DND-41 (cell line): ENCODE measurements around the gene IL10.

ENCODE experiments used
- ATAC-seq: fragments of 200-7000 bp; cut with Tn5 transposase; 3 replicates; pipeline ENCODE4 v1.9.1; 2021; ENCODE audit warnings: low read depth; ENCODE audit not compliant: insufficient read depth
- DNase-seq: peaks from one replicate; pipeline ENCODE4 v3.0.0-alpha.2; 2020
- H2AFZ ChIP-seq: 2 replicates; pipeline ENCODE4 v1.6.0; 2012; ENCODE audit warnings: low read depth, low read length
- H3K27ac ChIP-seq: 2 replicates; pipeline ENCODE4 v1.5.1; 2012; ENCODE audit warnings: low read length, inconsistent platforms
- H3K27me3 ChIP-seq: fragments of 200-600 bp; sonication (generic); 2 replicates; pipeline ENCODE4 v1.6.0; 2012; ENCODE audit warnings: low read length, mild to moderate bottlenecking, inconsistent platforms; ENCODE audit not compliant: insufficient read depth, poor library complexity
- H3K36me3 ChIP-seq: 2 replicates; pipeline ENCODE4 v1.5.1; 2012; ENCODE audit warnings: low read length, inconsistent platforms; ENCODE audit not compliant: insufficient read depth
- H3K4me1 ChIP-seq: 2 replicates; pipeline ENCODE4 v1.5.1; 2012; ENCODE audit warnings: mild to moderate bottlenecking, low read length; ENCODE audit not compliant: insufficient read depth
- H3K4me2 ChIP-seq: 2 replicates; pipeline ENCODE4 v1.6.0; 2012; ENCODE audit warnings: mild to moderate bottlenecking, moderate library complexity, low read length, inconsistent platforms; ENCODE audit not compliant: insufficient read depth
- H3K4me3 ChIP-seq, 2 experiments: fragments of 200-600 bp in 1 of 2; shearing (Covaris generic) in 1 of 2; 2 replicates each; pipeline ENCODE4 v1.5.1; 2012 to 2016; ENCODE audit warnings: inconsistent platforms in 2 of 2, low read length in 2 of 2, mild to moderate bottlenecking in 2 of 2, low read depth in 1 of 2, moderate library complexity in 1 of 2
- H3K79me2 ChIP-seq: 2 replicates; pipeline ENCODE4 v1.6.0; 2012; ENCODE audit warnings: low read length, inconsistent platforms; ENCODE audit not compliant: insufficient read depth
- H3K9ac ChIP-seq: 2 replicates; pipeline ENCODE4 v1.6.0; 2012; ENCODE audit warnings: low read depth, mild to moderate bottlenecking, inconsistent platforms, low read length, moderate library complexity
- H3K9me3 ChIP-seq: 2 replicates; pipeline ENCODE4 v1.5.1; 2012; ENCODE audit warnings: low read length, moderate library complexity, mild to moderate bottlenecking, inconsistent platforms; ENCODE audit not compliant: insufficient read depth, severe bottlenecking
- H4K20me1 ChIP-seq: 2 replicates; pipeline ENCODE4 v1.6.0; 2012; ENCODE audit warnings: low read length; ENCODE audit not compliant: insufficient read depth
- CTCF ChIP-seq: IDR thresholded peaks from 2 replicates; pipeline ENCODE4 v1.5.1; 2012; ENCODE audit warnings: borderline replicate concordance, low read length, moderate library complexity, mild to moderate bottlenecking; ENCODE audit not compliant: poor library complexity, severe bottlenecking; ENCODE audit errors: extremely low read depth
- EZH2 ChIP-seq: IDR thresholded peaks from 3 replicates; pipeline ENCODE4 v1.6.1; 2012; ENCODE audit warnings: borderline replicate concordance, low read depth, mild to moderate bottlenecking, moderate library complexity, low read length, inconsistent platforms; ENCODE audit not compliant: severe bottlenecking

Gene IL10

GRCh38 chr1:206727981-206728696, 44.2 kb downstream of the IL10 start:
- no peak overlapping the region; the same call in 1 of the 2 replicates for H3K9ac ChIP-seq
- peaks cover 44% of the 10 kb centered on the region for H3K36me3 ChIP-seq
- no peak for TF ChIP-seq CTCF
- TF ChIP-seq EZH2: no peak
- H3K9me3 ChIP-seq: no peaks in the 10 kb centered on the region
- no peak overlapping the region for H2AFZ ChIP-seq
- DNase-seq (no peak), ATAC-seq (no peak)
- peaks cover 14% of the 10 kb centered on the region for H3K79me2 ChIP-seq
- H3K27me3 ChIP-seq: no peaks in the 10 kb centered on the region
- H3K4me2 ChIP-seq: no peak overlapping the region
- no peak overlapping the region for H3K4me3 ChIP-seq
- peaks cover 15% of the 10 kb centered on the region; the same call in 1 of the 2 replicates for H4K20me1 ChIP-seq
- H3K4me1 ChIP-seq: peaks cover 13% of the 10 kb centered on the region
- H3K27ac ChIP-seq: peak overlapping the region; percentile 57

GRCh38 chr1:206725109-206725963, 47.0 kb downstream of the IL10 start:
- Histone ChIP-seq H3K9me3 (no peaks in the 10 kb centered on the region), H3K79me2 (peaks cover 24% of the 10 kb centered on the region), H3K36me3 (peaks cover 17% of the 10 kb centered on the region)

GRCh38 chr1:206723805-206724472, 48.4 kb downstream of the IL10 start:
- Histone ChIP-seq H3K4me1 (peaks cover 13% of the 10 kb centered on the region), H3K27ac (no peak overlapping the region), H3K79me2 (peaks cover 33% of the 10 kb centered on the region), H2AFZ (no peak overlapping the region), H3K27me3 (no peaks in the 10 kb centered on the region), H3K9ac (no peak overlapping the region), H3K4me2 (no peak overlapping the region), H3K9me3 (no peaks in the 10 kb centered on the region), H3K4me3 (no peak overlapping the region), H3K36me3 (peaks cover 3% of the 10 kb centered on the region; the same call in 1 of the 2 replicates), H4K20me1 (peaks cover 15% of the 10 kb centered on the region; the same call in 1 of the 2 replicates)
- ATAC-seq (no peak), DNase-seq (no peak)
- TF ChIP-seq CTCF (no peak), EZH2 (no peak)

More at GRCh38 chr1:206725109-206725963, 47.0 kb downstream of the IL10 start:
- TF ChIP-seq EZH2: no peak
- TF ChIP-seq CTCF: peak; percentile 80
- Histone ChIP-seq H3K27me3 (no peaks in the 10 kb centered on the region), H3K4me3 (no peak overlapping the region), H3K4me2 (no peak overlapping the region), H3K9ac (no peak overlapping the region), H2AFZ (no peak overlapping the region), H4K20me1 (peaks cover 15% of the 10 kb centered on the region; the same call in 1 of the 2 replicates), H3K4me1 (peaks cover 13% of the 10 kb centered on the region), H3K27ac (peak overlapping the region; percentile 48)
- DNase-seq: peak; percentile 71
- ATAC-seq: peak; percentile 65
